Ovary (tissue), 3 donors: ENCODE data around the gene TMA7B.

ENCODE experiments used
- EP300 ChIP-seq: sonication (generic); formaldehyde crosslinking; IDR thresholded peaks from one replicate; pipeline ENCODE4 v1.6.1; 2017; ENCODE audit warnings: antibody characterized with exemption
- POLR2A ChIP-seq: fragments of 450-650 bp; IDR thresholded peaks from one replicate; pipeline ENCODE4 v1.6.1; 2017; ENCODE audit warnings: antibody characterized with exemption, mild to moderate bottlenecking, moderate library complexity
- TF ChIP-seq, protein P1 (sequence below), 3 donors: fragments of 450-650 bp in 2 of 3; fragments of 200-600 bp in 1 of 3; IDR thresholded peaks; one replicate each; pipeline versions ENCODE4 v1.5.1 to v1.8.0; 2016 to 2022; ENCODE audit warnings: antibody characterized with exemption in 3 of 3, mild to moderate bottlenecking in 1 of 3
- donor health status: DM: no; HTN: no; CAD: no.

DNA sequence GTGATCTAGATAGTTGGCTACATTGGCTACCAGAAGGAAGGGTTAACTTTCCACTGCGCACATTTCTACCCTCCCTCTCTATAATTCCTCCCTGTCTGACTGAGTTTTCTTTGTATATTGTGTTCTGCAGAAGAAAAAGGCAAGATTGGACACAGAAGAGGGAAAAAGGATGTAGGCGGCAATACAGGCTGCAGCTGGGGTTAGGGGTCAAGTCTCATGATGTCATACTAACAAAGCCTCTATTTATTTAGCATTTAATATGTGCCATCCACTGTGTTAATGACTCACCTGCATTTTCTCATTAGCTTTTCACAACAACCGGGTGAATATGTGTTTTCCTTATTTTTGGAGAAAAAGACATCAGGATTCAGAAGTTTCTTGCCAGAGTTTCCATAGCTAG lies 36.5 kb downstream of the TMA7B start:
- TF ChIP-seq, protein P1, sequence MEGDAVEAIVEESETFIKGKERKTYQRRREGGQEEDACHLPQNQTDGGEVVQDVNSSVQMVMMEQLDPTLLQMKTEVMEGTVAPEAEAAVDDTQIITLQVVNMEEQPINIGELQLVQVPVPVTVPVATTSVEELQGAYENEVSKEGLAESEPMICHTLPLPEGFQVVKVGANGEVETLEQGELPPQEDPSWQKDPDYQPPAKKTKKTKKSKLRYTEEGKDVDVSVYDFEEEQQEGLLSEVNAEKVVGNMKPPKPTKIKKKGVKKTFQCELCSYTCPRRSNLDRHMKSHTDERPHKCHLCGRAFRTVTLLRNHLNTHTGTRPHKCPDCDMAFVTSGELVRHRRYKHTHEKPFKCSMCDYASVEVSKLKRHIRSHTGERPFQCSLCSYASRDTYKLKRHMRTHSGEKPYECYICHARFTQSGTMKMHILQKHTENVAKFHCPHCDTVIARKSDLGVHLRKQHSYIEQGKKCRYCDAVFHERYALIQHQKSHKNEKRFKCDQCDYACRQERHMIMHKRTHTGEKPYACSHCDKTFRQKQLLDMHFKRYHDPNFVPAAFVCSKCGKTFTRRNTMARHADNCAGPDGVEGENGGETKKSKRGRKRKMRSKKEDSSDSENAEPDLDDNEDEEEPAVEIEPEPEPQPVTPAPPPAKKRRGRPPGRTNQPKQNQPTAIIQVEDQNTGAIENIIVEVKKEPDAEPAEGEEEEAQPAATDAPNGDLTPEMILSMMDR (IDR thresholded peaks at IDR 0.05): no peak
- TF ChIP-seq POLR2A (no peak), EP300 (no peak)
